ENCODE data around the gene IQGAP2.

The IQGAP2 gene

DNA sequence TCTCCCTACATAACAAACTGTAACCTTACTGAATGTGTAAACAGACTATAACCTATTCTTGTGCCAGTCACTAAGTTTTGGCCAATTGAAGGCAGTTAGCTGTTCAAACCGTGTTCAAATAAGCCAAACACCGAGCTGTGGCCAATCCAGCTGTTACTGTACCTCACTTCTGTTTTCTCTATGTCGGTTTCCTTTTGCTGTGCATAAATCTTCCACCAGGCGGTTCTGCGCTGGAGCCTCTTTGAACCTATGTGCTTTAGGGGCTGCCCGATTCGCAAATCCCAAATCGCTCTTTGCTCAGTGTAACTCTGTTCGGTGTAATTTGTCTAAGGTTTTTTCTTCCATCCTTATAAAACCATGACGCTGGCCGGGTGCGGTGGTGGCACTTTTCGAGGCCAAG, 344.6 kb downstream of the IQGAP2 start:
- no peak for DNase-seq (ENCODE audit: low read depth)

DNA sequence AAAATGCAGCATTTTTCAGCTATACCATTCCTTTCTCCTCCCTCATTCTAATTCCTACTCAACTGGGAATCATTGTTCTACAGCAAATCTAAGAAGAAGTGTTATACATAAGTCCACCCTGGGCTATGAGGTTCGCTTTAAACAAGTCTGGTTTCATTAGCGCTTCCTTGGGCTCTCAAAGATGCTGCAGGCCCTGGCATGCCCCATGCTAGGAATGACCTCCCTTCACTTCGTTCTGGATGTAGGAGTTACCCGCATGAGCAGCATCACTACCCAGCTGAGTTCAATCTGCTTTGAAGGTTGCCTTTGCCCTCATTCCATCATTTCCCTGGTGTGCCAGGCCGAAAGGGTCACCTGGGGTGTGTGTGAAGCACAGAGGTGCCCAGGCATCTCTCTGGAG, 348.2 kb downstream of the IQGAP2 start:
- DNase-seq (ENCODE audit: low read depth), result no peak

DNA sequence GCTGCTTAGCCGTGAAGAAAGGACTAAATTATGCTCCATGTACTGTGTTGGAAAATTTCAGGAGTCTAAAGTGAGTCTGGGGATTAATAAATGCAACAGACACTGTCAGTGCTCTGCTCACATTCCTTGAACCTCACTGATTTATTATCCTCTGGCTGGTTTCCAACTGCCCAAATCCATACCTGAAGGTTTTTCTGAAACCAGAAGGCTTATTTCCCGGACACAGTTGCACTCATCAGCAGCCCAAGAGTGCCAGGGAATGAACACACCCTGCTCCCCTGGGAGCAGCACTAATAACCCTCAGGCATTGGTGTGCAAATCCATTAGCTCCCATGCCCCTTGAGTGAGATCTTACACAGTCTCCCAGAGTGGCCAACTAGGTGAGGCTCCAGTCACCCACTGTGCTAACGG, 351.6 kb downstream of the IQGAP2 start:
- no peak for DNase-seq (ENCODE audit: low read depth)

DNA sequence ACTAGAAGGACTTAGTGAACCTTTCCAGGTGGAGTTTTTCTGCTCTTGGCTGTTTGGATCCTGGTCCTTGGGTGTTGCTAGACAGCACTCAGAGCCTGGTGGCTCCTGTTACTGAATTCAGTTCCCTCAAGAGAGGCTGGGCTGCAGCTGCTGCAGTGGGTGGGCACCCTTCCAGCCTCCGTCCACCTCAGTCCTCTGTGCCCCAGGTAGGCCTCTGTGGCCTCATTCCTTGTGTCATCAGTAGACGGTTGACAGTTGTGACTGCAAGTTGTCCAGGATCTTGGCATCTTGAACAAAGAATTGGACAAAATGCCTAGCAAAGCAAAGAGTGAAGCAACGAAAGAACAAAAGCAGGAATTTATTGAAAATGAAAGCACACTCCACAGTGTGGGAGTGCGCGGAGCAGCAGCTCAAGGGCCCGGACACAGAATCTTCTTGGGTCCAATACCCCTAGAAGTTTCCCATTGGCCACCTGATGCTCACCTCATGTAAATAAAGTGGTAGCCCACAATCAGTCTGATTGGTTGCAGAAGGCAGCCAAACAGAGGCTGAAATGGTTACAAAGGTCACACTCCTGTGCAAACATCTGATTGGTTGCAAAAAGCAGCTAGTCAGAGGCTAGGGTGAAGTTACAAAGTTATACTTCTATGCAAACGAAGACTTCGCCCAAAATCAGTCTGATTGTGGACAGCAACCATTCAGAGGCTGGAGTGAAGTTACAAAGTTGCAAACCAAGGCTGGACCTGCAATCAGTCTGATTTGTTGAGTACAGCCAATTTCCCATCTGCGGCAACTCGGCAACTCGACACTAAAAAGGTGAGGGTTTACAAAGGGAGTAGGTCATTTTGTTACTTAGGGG, 352.9 kb downstream of the IQGAP2 start:
- no peak for DNase-seq (ENCODE audit: low read depth)

DNA sequence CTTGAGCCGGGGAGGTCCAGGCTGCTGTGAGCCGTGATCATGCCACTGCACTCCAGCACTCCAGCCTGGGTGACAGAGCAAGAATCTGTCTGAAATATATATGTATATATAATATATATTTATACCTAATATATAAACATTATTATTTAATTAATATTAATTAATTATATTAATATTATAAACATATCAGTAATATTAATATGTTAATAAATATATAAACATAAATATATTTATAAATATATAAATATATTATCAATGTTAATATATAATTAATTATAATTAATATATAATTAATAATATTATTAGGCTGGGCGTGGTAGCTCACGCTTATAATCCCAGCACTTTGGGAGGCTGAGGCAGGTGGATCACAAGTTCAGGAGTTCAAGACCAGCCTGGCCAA, 354.0 kb downstream of the IQGAP2 start:
- DNase-seq (ENCODE audit: low read depth), result no peak

Data from EH (cell line).